Pancreas (tissue), 10 donors: ENCODE results near the gene RALGAPB. TPM values are rescaled to one million over a fixed set of nuclear protein-coding genes. Genes with fewer than 3 reads are reported as not detected.

ENCODE experiments used
- ATAC-seq, 4 donors: fragments of 200-7000 bp; cut with Tn5 transposase; one replicate each; pipeline versions ENCODE4 v1.8.0 to v1.9.1; 2020; ENCODE audit warnings: mild to moderate bottlenecking in 4 of 4, moderate library complexity in 4 of 4
- DNase-seq, 6 donors: peaks; one replicate each; pipeline ENCODE4 v3.0.0-alpha.2; 2020
- FAIRE-seq: peaks from 2 replicates; lab custom pipeline; 2012; peaks lifted over from hg19 to GRCh38; lab: Jason Lieb, UNC
- H3K27ac ChIP-seq, 4 donors: fragments of 200-600 bp; sonication (generic); 1 replicate in 3 of 4; 2 replicates in 1 of 4; pipeline versions ENCODE4 v1.5.0 to v1.8.0; 2020
- H3K27me3 ChIP-seq, 4 donors: fragments of 200-600 bp; one replicate each; pipeline ENCODE4 v1.8.0; 2021
- H3K36me3 ChIP-seq, 3 donors: fragments of 200-600 bp; sonication (generic) in 1 of 3; one replicate each; pipeline versions ENCODE4 v1.5.0 to v1.8.0; 2020 to 2021
- H3K4me1 ChIP-seq, 3 donors: fragments of 200-600 bp; one replicate each; pipeline ENCODE4 v1.8.0; 2021
- H3K4me3 ChIP-seq, 4 donors: fragments of 200-600 bp; sonication (generic) in 2 of 4; one replicate each; pipeline versions ENCODE4 v1.5.0 to v1.8.0; 2020 to 2021
- H3K9me3 ChIP-seq, 4 donors: fragments of 200-600 bp; one replicate each; pipeline ENCODE4 v1.8.0; 2021
- CTCF ChIP-seq, 4 donors: fragments of 200-600 bp; sonication (generic) in 3 of 4; IDR thresholded peaks; one replicate each; pipeline versions ENCODE4 v1.5.0 to v1.8.0; 2021; ENCODE audit warnings: antibody characterized with exemption in 4 of 4
- WGBS, 2 donors: extraction: QIAGEN DNeasy Blood & Tissue Kit; methylation state at CpG; one replicate each; pipeline ENCODE4 v1.1.7; 2013; 5-methylcytosine and 5-hydroxymethylcytosine counted together
- intact Hi-C, 3 donors: fragments of 100-400 bp; cut with DNase I; formaldehyde crosslinking; loops; one replicate each; pipeline versions ENCODE4 v1.11.1 to v1.14.2; 2022
- polyA plus RNA-seq, 2 donors: library from polyadenylated mRNA; stranded (reverse); fragments of 200-250 nt; gene quantifications; one replicate each; pipeline ENCODE4 v1.2.3, GENCODE V29; 2013
- total RNA-seq, 6 donors: library from RNA; stranded (reverse); fragmentation: NEBNext Ultra II Directional in 4 of 6; extraction: Animal tissue kit (Norgen Biotek cat#: 25700) in 4 of 6; gene quantifications; one replicate each; pipeline versions ENCODE4 v1.2.1 to v1.2.4, GENCODE V29; 2021 to 2023
- donor health status: healthy with polysubstance abuse.
- donor health status: DM: no; HTN: no; CAD: no; lungs with moderate emphysema.
- donor health status: DM: no; HTN: no; CAD: no.
- donor health status: control.
- donor health status: control.
- donor health status: Bipolar disorder and iron deficiency.
- donor health status: DM: yes; HTN: yes; CAD: no.
- donor health status: DM: no; HTN: no; CAD: no.
- donor health status: DM: no; HTN: no; CAD: no.
- donor health status: DM: yes; HTN: yes; CAD: no.

The RALGAPB gene
- total and polyA plus RNA-seq, 8 donors, result 6.5 to 19.0 (median 11.3) TPM

GRCh38 chr20:38514185-38514584, 41.5 kb downstream of the RALGAPB start:
- Histone ChIP-seq H3K27me3 (no peaks in the 10 kb centered on the region), H3K36me3 (peaks cover 0 to 35% (median 7%) of the 10 kb centered on the region in 3 donors), H3K27ac (no peak overlapping the region), H3K9me3 (no peaks in the 10 kb centered on the region), H3K4me1 (no peaks in the 10 kb centered on the region), H3K4me3 (no peak overlapping the region)
- FAIRE-seq (no peak), DNase-seq (no peak), ATAC-seq (no peak)
- TF ChIP-seq CTCF (IDR thresholded peaks at IDR 0.05), result no peak
- WGBS, 2 donors, result 79 to 80% methylated on average over 4 of the region's 4 CpGs
- intact Hi-C loops, result no loop called here

GRCh38 chr20:38514947-38515346, 42.3 kb downstream of the RALGAPB start:
- Histone ChIP-seq H3K27me3 (no peaks in the 10 kb centered on the region), H3K4me3 (no peak overlapping the region), H3K27ac (no peak overlapping the region), H3K4me1 (no peaks in the 10 kb centered on the region), H3K9me3 (no peaks in the 10 kb centered on the region), H3K36me3 (peaks cover 0 to 29% (median 4%) of the 10 kb centered on the region in 3 donors)
- ATAC-seq (no peak), DNase-seq (no peak), FAIRE-seq (no peak)
- WGBS, 2 donors, result 88 to 90% methylated on average over 3 of the region's 3 CpGs
- intact Hi-C loops, result no loop called here
- TF ChIP-seq CTCF (IDR thresholded peaks at IDR 0.05), result no peak

GRCh38 chr20:38515631-38516030, 43.0 kb downstream of the RALGAPB start:
- no peak overlapping the region for H3K4me3 ChIP-seq
- H3K36me3 ChIP-seq, result peaks cover 0 to 29% (median 4%) of the 10 kb centered on the region in 3 donors
- 57 to 61% methylated on average over 2 of the region's 2 CpGs for WGBS, 2 donors
- intact Hi-C loops, result no loop called here
- no peaks in the 10 kb centered on the region for H3K9me3 ChIP-seq
- FAIRE-seq, result no peak
- no peaks in the 10 kb centered on the region for H3K27me3 ChIP-seq
- ATAC-seq, result no peak
- no peaks in the 10 kb centered on the region for H3K4me1 ChIP-seq
- no peak overlapping the region for H3K27ac ChIP-seq
- DNase-seq, result no peak
- TF ChIP-seq CTCF (IDR thresholded peaks at IDR 0.05), result no peak

- no peaks in the 10 kb centered on the region for H3K9me3 ChIP-seq
- H3K27ac ChIP-seq, result no peak overlapping the region
- peaks cover 0 to 22% (median 4%) of the 10 kb centered on the region in 3 donors for H3K36me3 ChIP-seq
- TF ChIP-seq CTCF (IDR thresholded peaks at IDR 0.05), result no peak
- ATAC-seq (no peak), FAIRE-seq (no peak), DNase-seq (no peak)
- H3K4me3 ChIP-seq, result no peak overlapping the region
- intact Hi-C loops, result no loop called here
- no peaks in the 10 kb centered on the region for H3K4me1 ChIP-seq
- 89 to 100% methylated on average over 1 of the region's 1 CpG for WGBS, 2 donors
- no peaks in the 10 kb centered on the region for H3K27me3 ChIP-seq
Measured at GRCh38 chr20:38519426-38519825, 46.8 kb downstream of the RALGAPB start.

- no peak overlapping the region for H3K27ac ChIP-seq
- intact Hi-C loops, result no loop called here
- no peak overlapping the region for H3K4me3 ChIP-seq
- H3K36me3 ChIP-seq, result peaks cover 0 to 23% (median 4%) of the 10 kb centered on the region in 3 donors
- H3K4me1 ChIP-seq, result no peaks in the 10 kb centered on the region
- no peak for TF ChIP-seq CTCF (IDR thresholded peaks at IDR 0.05)
- peak; percentile 53 for FAIRE-seq
- H3K27me3 ChIP-seq, result no peaks in the 10 kb centered on the region
- ATAC-seq, result no peak
- H3K9me3 ChIP-seq, result no peaks in the 10 kb centered on the region
- DNase-seq, result no peak
Measured at GRCh38 chr20:38520261-38520660, 47.6 kb downstream of the RALGAPB start.
